Liver (tissue), 9 donors: ENCODE data around the gene DNAAF1. TPM values are rescaled to one million over a fixed set of nuclear protein-coding genes. Genes with fewer than 3 reads are reported as not detected.

ENCODE experiments used
- DNase-seq: peaks from one replicate; pipeline ENCODE4 v3.0.0-alpha.2; 2017; ENCODE audit warnings: low spot score
- H3K27ac ChIP-seq, 2 donors: one replicate each; pipeline ENCODE4 v1.7.0; 2013; ENCODE audit warnings: inconsistent platforms in 2 of 2, low read length in 2 of 2, control low read depth in 1 of 2, low read depth in 1 of 2, mild to moderate bottlenecking in 1 of 2
- H3K27me3 ChIP-seq, 4 donors: one replicate each; pipeline versions ENCODE4 v1.6.1 to v1.7.0; 2013; ENCODE audit warnings: low read length in 3 of 4, inconsistent platforms in 1 of 4, mild to moderate bottlenecking in 1 of 4, moderate library complexity in 1 of 4; ENCODE audit not compliant: control insufficient read depth in 4 of 4, insufficient read depth in 4 of 4
- H3K36me3 ChIP-seq, 4 donors: one replicate each; pipeline versions ENCODE4 v1.6.1 to v1.7.0; 2013; ENCODE audit warnings: low read length in 3 of 4, mild to moderate bottlenecking in 3 of 4, low read depth in 1 of 4, moderate library complexity in 1 of 4; ENCODE audit not compliant: control insufficient read depth in 4 of 4, insufficient read depth in 3 of 4
- H3K4me1 ChIP-seq, 4 donors: one replicate each; pipeline versions ENCODE4 v1.6.1 to v1.7.0; 2013; ENCODE audit warnings: low read length in 3 of 4, mild to moderate bottlenecking in 3 of 4, moderate library complexity in 1 of 4; ENCODE audit not compliant: control insufficient read depth in 4 of 4, insufficient read depth in 4 of 4
- H3K4me3 ChIP-seq, 3 donors: one replicate each; pipeline versions ENCODE4 v1.6.1 to v1.7.0; 2013; ENCODE audit warnings: low read length in 3 of 3, control low read depth in 1 of 3, low read depth in 1 of 3, mild to moderate bottlenecking in 1 of 3
- H3K9ac ChIP-seq, 2 donors: one replicate each; pipeline ENCODE4 v1.7.0; 2013; ENCODE audit warnings: low read length in 2 of 2, mild to moderate bottlenecking in 2 of 2, moderate library complexity in 2 of 2, control low read depth in 1 of 2, low read depth in 1 of 2
- H3K9me3 ChIP-seq, 4 donors: one replicate each; pipeline versions ENCODE4 v1.6.1 to v1.7.0; 2013; ENCODE audit warnings: low read length in 3 of 4; ENCODE audit not compliant: control insufficient read depth in 4 of 4
- ATF3 ChIP-seq: IDR thresholded peaks from 2 replicates; pipeline ENCODE4 v1.6.1; 2016; ENCODE audit warnings: antibody characterized with exemption
- EGR1 ChIP-seq, 2 donors: IDR thresholded peaks; 2 replicates each; pipeline ENCODE4 v1.6.1; 2016 to 2018; ENCODE audit warnings: antibody characterized with exemption in 2 of 2, low read depth in 2 of 2
- FOXA1 ChIP-seq: IDR thresholded peaks from 2 replicates; pipeline ENCODE4 v1.6.1; 2016; ENCODE audit warnings: antibody characterized with exemption
- FOXA2 ChIP-seq: IDR thresholded peaks from 2 replicates; pipeline ENCODE4 v1.6.1; 2016; ENCODE audit warnings: antibody characterized with exemption
- GABPA ChIP-seq, 2 donors: IDR thresholded peaks in 1 of 2; conservative IDR thresholded peaks in 1 of 2; 2 replicates each; pipeline ENCODE4 v1.6.1; 2016; ENCODE audit warnings: antibody characterized with exemption in 2 of 2, mild to moderate bottlenecking in 1 of 2, moderate library complexity in 1 of 2
- HNF4A ChIP-seq, 2 donors: conservative IDR thresholded peaks; 2 replicates each; pipeline ENCODE4 v1.6.1; 2016; ENCODE audit warnings: antibody characterized with exemption in 2 of 2, mild to moderate bottlenecking in 2 of 2
- HNF4G ChIP-seq: IDR thresholded peaks from 2 replicates; pipeline ENCODE4 v1.6.1; 2016; ENCODE audit warnings: antibody characterized with exemption
- JUND ChIP-seq, 2 donors: IDR thresholded peaks; 2 replicates each; pipeline ENCODE4 v1.6.1; 2016; ENCODE audit warnings: antibody characterized with exemption in 2 of 2
- MAX ChIP-seq: IDR thresholded peaks from 2 replicates; pipeline ENCODE4 v1.6.1; 2016; ENCODE audit warnings: antibody characterized with exemption
- RAD21 ChIP-seq, 2 donors: IDR thresholded peaks; 2 replicates each; pipeline ENCODE4 v1.6.1; 2016; ENCODE audit warnings: antibody characterized with exemption in 2 of 2, mild to moderate bottlenecking in 2 of 2
- RXRA ChIP-seq, 2 donors: IDR thresholded peaks; 2 replicates each; pipeline ENCODE4 v1.6.1; 2017 to 2018; ENCODE audit warnings: antibody characterized with exemption in 2 of 2, mild to moderate bottlenecking in 1 of 2
- SP1 ChIP-seq: IDR thresholded peaks from 2 replicates; pipeline ENCODE4 v1.6.1; 2018; ENCODE audit warnings: antibody characterized with exemption, mild to moderate bottlenecking
- TAF1 ChIP-seq: conservative IDR thresholded peaks from 2 replicates; pipeline ENCODE4 v1.6.1; 2016; ENCODE audit warnings: antibody characterized with exemption, mild to moderate bottlenecking
- ZBTB33 ChIP-seq: IDR thresholded peaks from 2 replicates; pipeline ENCODE4 v1.6.1; 2016; ENCODE audit warnings: antibody characterized with exemption
- WGBS: extraction: QIAGEN DNeasy Blood & Tissue Kit; methylation state at CpG from one replicate; pipeline ENCODE4 v1.1.7; 2013; 5-methylcytosine and 5-hydroxymethylcytosine counted together
- polyA plus RNA-seq, 2 donors: library from polyadenylated mRNA; stranded (reverse) in 1 of 2; unstranded in 1 of 2; fragments of 200-250 nt in 1 of 2; fragments of >200 nt in 1 of 2; fragmentation: Nextera tagmentation in 1 of 2; extraction: Ambion mirVana in 1 of 2; gene quantifications; one replicate each; pipeline versions ENCODE4 v1.2.1 to v1.2.3, GENCODE V29; 2013 to 2015
- total RNA-seq, 2 donors: library from RNA; depleted of rRNA; stranded (reverse); fragments of >200 nt; gene quantifications; one replicate each; pipeline ENCODE4 v1.2.3, GENCODE V29; 2014
- TF ChIP-seq, protein P1 (sequence below): IDR thresholded peaks from 2 replicates; pipeline ENCODE4 v1.6.1; 2016; ENCODE audit warnings: antibody characterized with exemption, mild to moderate bottlenecking
- TF ChIP-seq, protein P2 (sequence below): fragments of 150-350 bp; IDR thresholded peaks from 2 replicates; pipeline ENCODE4 v1.5.1; 2017; ENCODE audit warnings: improper control_type of control experiment, low read depth, low read length; ENCODE audit not compliant: missing input control
- donor health status: healthy.
- donor health status: healthy.
- donor health status: healthy.
- donor health status: healthy.
- donor health status: healthy.

The DNAAF1 gene
- total and polyA plus RNA-seq, 4 donors = under 0.01 to 0.08 (median 0.06) TPM; not detected in 1

GRCh38 chr16:84144209-84144858 lies 774 bp upstream of the DNAAF1 start (continued):
- TF ChIP-seq, protein P1, sequence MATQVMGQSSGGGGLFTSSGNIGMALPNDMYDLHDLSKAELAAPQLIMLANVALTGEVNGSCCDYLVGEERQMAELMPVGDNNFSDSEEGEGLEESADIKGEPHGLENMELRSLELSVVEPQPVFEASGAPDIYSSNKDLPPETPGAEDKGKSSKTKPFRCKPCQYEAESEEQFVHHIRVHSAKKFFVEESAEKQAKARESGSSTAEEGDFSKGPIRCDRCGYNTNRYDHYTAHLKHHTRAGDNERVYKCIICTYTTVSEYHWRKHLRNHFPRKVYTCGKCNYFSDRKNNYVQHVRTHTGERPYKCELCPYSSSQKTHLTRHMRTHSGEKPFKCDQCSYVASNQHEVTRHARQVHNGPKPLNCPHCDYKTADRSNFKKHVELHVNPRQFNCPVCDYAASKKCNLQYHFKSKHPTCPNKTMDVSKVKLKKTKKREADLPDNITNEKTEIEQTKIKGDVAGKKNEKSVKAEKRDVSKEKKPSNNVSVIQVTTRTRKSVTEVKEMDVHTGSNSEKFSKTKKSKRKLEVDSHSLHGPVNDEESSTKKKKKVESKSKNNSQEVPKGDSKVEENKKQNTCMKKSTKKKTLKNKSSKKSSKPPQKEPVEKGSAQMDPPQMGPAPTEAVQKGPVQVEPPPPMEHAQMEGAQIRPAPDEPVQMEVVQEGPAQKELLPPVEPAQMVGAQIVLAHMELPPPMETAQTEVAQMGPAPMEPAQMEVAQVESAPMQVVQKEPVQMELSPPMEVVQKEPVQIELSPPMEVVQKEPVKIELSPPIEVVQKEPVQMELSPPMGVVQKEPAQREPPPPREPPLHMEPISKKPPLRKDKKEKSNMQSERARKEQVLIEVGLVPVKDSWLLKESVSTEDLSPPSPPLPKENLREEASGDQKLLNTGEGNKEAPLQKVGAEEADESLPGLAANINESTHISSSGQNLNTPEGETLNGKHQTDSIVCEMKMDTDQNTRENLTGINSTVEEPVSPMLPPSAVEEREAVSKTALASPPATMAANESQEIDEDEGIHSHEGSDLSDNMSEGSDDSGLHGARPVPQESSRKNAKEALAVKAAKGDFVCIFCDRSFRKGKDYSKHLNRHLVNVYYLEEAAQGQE = no peak
- TF ChIP-seq TAF1 (no peak), FOXA2 (no peak), FOXA1 (no peak), HNF4G (no peak), RXRA (IDR thresholded peaks at IDR 0.05) (no peak), EGR1 (IDR thresholded peaks at IDR 0.05; ENCODE audit: low read depth in 2 of 2) (no peak), JUND (IDR thresholded peaks at IDR 0.05) (no peak)

DNA sequence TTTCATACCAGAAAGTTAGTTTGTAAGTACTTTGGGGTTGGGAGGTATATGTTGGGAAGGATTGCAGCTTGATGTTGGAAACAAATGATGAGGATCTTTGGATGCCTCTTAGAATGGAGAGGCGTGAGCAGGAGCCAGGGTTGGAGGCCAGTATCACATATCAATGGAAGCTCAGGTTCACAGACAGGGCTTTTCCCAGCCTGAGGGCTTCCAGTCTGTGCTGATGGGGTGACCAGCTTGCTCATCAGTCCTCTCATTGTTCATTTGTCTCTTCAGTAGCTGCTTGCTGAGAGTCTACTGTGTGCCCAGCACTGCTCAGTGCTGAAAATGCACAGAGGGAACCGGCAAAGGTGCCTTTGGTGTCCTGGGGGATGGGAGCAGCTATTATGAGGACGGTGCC lies 5.8 kb downstream of the DNAAF1 start:
- no peak overlapping the region for H3K27ac ChIP-seq
- H3K9me3 ChIP-seq = no peaks in the 10 kb centered on the region
- no peak overlapping the region for H3K9ac ChIP-seq
- H3K4me3 ChIP-seq = no peak overlapping the region
- H3K4me1 ChIP-seq = no peaks in the 10 kb centered on the region
- peaks cover 0 to 4% (median 0%) of the 10 kb centered on the region in 4 donors for H3K27me3 ChIP-seq
- 81% methylated on average over 3 of the region's 3 CpGs for WGBS
- no peaks in the 10 kb centered on the region for H3K36me3 ChIP-seq
- TF ChIP-seq FOXA1 (no peak), RAD21 (IDR thresholded peaks at IDR 0.05) (no peak), SP1 (no peak), FOXA2 (no peak), TAF1 (no peak), ZBTB33 (no peak), EGR1 (IDR thresholded peaks at IDR 0.05; ENCODE audit: low read depth in 2 of 2) (no peak), GABPA (IDR thresholded peaks at IDR 0.05 in 1 of 2, conservative IDR thresholded peaks at IDR 0.05 in 1 of 2) (no peak), HNF4A (conservative IDR thresholded peaks at IDR 0.05) (no peak), MAX (no peak), HNF4G (no peak), JUND (IDR thresholded peaks at IDR 0.05) (no peak), RXRA (IDR thresholded peaks at IDR 0.05) (no peak), ATF3 (no peak)
- TF ChIP-seq, protein P1 = no peak
- TF ChIP-seq, protein P2, sequence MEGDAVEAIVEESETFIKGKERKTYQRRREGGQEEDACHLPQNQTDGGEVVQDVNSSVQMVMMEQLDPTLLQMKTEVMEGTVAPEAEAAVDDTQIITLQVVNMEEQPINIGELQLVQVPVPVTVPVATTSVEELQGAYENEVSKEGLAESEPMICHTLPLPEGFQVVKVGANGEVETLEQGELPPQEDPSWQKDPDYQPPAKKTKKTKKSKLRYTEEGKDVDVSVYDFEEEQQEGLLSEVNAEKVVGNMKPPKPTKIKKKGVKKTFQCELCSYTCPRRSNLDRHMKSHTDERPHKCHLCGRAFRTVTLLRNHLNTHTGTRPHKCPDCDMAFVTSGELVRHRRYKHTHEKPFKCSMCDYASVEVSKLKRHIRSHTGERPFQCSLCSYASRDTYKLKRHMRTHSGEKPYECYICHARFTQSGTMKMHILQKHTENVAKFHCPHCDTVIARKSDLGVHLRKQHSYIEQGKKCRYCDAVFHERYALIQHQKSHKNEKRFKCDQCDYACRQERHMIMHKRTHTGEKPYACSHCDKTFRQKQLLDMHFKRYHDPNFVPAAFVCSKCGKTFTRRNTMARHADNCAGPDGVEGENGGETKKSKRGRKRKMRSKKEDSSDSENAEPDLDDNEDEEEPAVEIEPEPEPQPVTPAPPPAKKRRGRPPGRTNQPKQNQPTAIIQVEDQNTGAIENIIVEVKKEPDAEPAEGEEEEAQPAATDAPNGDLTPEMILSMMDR = no peak
- no peak for DNase-seq
